Measurements from ENCODE around the gene NDUFB10. TPM values are rescaled to one million over a fixed set of nuclear protein-coding genes. Genes with fewer than 3 reads are reported as not detected.
"Not testable (repeated sequence)": the region's sequence is repeated elsewhere in the genome, so short reads cannot be mapped to it uniquely, and the experiment has no call there.

NDUFB10 gene
- total RNA-seq, 2 donors from 2014 or later: 65.3 to 122 TPM

DNA sequence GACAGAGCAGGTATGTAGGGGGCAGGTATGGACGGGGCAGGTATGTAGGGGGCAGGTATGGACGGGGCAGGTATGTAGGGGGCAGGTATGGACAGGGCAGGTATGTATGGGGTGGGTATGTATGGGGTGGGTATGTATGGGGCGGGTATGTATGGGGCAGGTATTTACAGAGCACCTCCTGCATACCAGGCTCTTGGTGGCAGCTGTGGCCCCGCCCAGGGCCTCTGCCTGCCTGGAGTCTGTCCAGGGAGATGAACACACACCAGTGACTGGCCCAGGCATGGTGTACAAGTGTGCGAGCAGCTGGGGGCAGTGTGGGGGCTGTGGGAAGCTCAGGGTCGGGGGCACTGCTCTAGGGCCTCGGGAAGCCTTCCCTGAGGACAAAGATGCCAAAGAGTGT lies 9.3 kb upstream of the NDUFB10 start:
- Mint-ChIP-seq H3K9me3 (no peaks in the 10 kb centered on the region), H3K4me1 (peaks cover 6% of the 10 kb centered on the region), H3K27me3 (no peaks in the 10 kb centered on the region), H3K36me3 (ENCODE audit: low read depth) (no peaks in the 10 kb centered on the region), H3K27ac (no peak overlapping the region), H3K4me3 (no peak overlapping the region)
- no peak for ATAC-seq (replicated peaks)

DNA sequence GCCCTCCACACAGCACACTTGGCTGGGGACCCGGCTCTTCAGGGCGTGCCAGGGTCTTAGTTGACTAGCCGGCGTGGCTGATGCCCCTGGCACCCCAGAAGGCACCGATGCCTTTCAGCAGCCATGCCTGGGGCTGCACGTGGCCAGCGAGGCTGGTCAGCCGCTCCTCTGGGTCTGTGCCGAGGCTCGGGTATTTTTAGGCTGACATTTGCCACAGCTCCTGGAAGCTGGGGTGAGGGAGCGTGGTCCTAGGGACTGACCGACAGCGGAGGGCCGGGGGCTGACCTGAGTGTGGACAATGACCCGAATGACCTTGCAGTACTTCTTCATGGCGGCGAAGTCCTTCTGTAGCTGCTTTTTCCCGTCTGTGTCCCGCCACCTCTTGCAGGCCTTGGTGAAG lies 8.8 kb upstream of the NDUFB10 start:
- no peaks in the 10 kb centered on the region for H3K9me3 Mint-ChIP-seq
- no peaks in the 10 kb centered on the region for H3K27me3 Mint-ChIP-seq
- no peak overlapping the region for H3K4me3 Mint-ChIP-seq
- no peak overlapping the region for H3K27ac Mint-ChIP-seq
- no peak for ATAC-seq (replicated peaks)
- no peaks in the 10 kb centered on the region for H3K36me3 Mint-ChIP-seq (ENCODE audit: low read depth)
- peaks cover 6% of the 10 kb centered on the region for H3K4me1 Mint-ChIP-seq

- no peaks in the 10 kb centered on the region for H3K9me3 Mint-ChIP-seq
- no peaks in the 10 kb centered on the region for H3K36me3 Mint-ChIP-seq (ENCODE audit: low read depth)
- H3K27ac Mint-ChIP-seq: no peak overlapping the region
- no peaks in the 10 kb centered on the region for H3K27me3 Mint-ChIP-seq
- peaks cover 6% of the 10 kb centered on the region for H3K4me1 Mint-ChIP-seq
- no peak for ATAC-seq (replicated peaks)
- H3K4me3 Mint-ChIP-seq: no peak overlapping the region
Observed at GRCh38 chr16:1953734-1954133, 5.6 kb upstream of the NDUFB10 start.

GRCh38 chr16:1957434-1958142 lies 1.8 kb upstream of the NDUFB10 start:
- Mint-ChIP-seq H3K4me1 (peaks cover 13% of the 10 kb centered on the region), H3K36me3 (ENCODE audit: low read depth) (peaks cover 30% of the 10 kb centered on the region)
- not testable (repeated sequence) for H3K27ac Mint-ChIP-seq; H3K4me3 Mint-ChIP-seq; ATAC-seq (replicated peaks); H3K9me3 Mint-ChIP-seq; H3K27me3 Mint-ChIP-seq

- H3K36me3 Mint-ChIP-seq (ENCODE audit: low read depth): peaks cover 35% of the 10 kb centered on the region
- ATAC-seq (replicated peaks); H3K9me3 Mint-ChIP-seq; H3K27me3 Mint-ChIP-seq; H3K27ac Mint-ChIP-seq; H3K4me3 Mint-ChIP-seq: not testable (repeated sequence)
- H3K4me1 Mint-ChIP-seq: peaks cover 10% of the 10 kb centered on the region
Observed at GRCh38 chr16:1958143-1958491, 1.2 kb upstream of the NDUFB10 start.

- H3K36me3 Mint-ChIP-seq (ENCODE audit: low read depth): peaks cover 42% of the 10 kb centered on the region
- peak overlapping the region; percentile 88 for H3K27ac Mint-ChIP-seq
- peak overlapping the region; percentile 89 for H3K4me3 Mint-ChIP-seq
- no peaks in the 10 kb centered on the region for H3K9me3 Mint-ChIP-seq
- no peaks in the 10 kb centered on the region for H3K27me3 Mint-ChIP-seq
- peaks cover 14% of the 10 kb centered on the region for H3K4me1 Mint-ChIP-seq
- ATAC-seq (replicated peaks): peak; percentile 4
Observed at GRCh38 chr16:1958715-1959268, 546 bp upstream of the NDUFB10 start.

- Mint-ChIP-seq H3K27me3 (no peaks in the 10 kb centered on the region), H3K36me3 (ENCODE audit: low read depth) (peaks cover 63% of the 10 kb centered on the region), H3K9me3 (no peaks in the 10 kb centered on the region), H3K4me1 (peaks cover 14% of the 10 kb centered on the region), H3K27ac (peak overlapping the region; percentile 88), H3K4me3 (peak overlapping the region; percentile 89)
- no peak for ATAC-seq (replicated peaks)
Observed at GRCh38 chr16:1960665-1961630, 1.6 kb downstream of the NDUFB10 start.

DNA sequence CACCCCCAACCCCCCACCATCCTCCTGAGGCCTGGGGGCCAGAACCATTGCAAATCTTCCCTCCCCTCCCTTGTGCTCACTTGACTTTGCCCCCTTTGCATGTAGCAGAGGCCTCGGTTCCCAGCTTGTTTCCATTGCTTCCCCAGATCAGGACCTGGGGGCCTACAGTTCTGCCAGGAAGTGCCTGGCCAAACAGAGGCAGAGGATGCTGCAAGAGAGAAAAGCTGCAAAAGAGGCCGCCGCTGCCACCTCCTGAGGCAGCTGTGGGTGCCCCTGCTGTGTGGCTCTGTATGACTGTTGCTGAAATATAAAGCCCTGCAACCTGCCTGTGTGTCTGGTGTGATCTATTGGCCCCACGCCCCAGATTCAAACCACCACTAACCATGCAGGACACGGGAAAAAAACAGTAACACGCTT lies 2.3 kb downstream of the NDUFB10 start:
- Mint-ChIP-seq H3K4me3 (peak overlapping the region; percentile 89), H3K27ac (no peak overlapping the region), H3K9me3 (no peaks in the 10 kb centered on the region), H3K36me3 (ENCODE audit: low read depth) (peaks cover 64% of the 10 kb centered on the region), H3K4me1 (peaks cover 14% of the 10 kb centered on the region), H3K27me3 (no peaks in the 10 kb centered on the region)
- ATAC-seq (replicated peaks): no peak

- Mint-ChIP-seq H3K4me1 (peaks cover 14% of the 10 kb centered on the region), H3K4me3 (peak overlapping the region; percentile 89), H3K36me3 (ENCODE audit: low read depth) (peaks cover 68% of the 10 kb centered on the region), H3K27ac (peak overlapping the region; percentile 84)
- not testable (repeated sequence) for H3K27me3 Mint-ChIP-seq; ATAC-seq (replicated peaks); H3K9me3 Mint-ChIP-seq
Observed at GRCh38 chr16:1962161-1963153, 3.1 kb downstream of the NDUFB10 start.

DNA sequence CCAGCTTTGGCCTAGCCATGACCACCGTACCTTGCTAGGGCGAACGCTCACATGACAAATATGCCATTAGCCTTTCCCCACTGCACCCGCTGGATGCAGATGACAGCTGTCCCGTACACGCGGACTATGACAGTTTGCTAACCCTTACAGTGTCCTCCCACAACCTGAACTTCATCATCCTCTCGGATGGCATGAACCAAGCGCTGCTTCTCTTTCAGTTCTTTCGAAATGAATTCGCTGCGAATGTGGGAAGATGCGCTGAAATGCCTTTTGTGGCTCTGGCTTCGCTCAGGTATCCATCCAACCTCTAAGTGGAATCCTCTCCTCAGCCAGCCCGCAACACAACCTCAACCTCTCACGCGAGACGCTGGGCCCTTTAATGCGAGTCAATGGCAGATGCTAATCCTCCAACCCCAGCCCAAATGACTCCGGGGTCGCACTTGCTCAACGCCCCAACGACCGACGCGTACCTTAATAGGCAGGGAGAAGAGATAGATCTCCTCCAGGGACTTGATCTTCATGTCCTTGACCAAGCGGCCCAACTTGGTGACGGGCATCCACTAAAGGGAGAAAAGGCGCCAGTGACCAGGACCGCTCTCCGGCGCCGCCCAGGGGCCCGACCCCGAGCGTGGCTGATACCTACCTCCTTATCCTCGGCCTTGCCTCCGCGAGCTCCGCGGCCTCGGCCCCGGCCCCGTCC lies 4.6 kb downstream of the NDUFB10 start:
- H3K27ac Mint-ChIP-seq: peak overlapping the region; percentile 84
- H3K4me3 Mint-ChIP-seq: peak overlapping the region; percentile 89
- H3K4me1 Mint-ChIP-seq: peaks cover 14% of the 10 kb centered on the region
- no peaks in the 10 kb centered on the region for H3K27me3 Mint-ChIP-seq
- ATAC-seq (replicated peaks): peak; percentile 23
- H3K36me3 Mint-ChIP-seq (ENCODE audit: low read depth): peaks cover 71% of the 10 kb centered on the region
- H3K9me3 Mint-ChIP-seq: no peaks in the 10 kb centered on the region

GRCh38 chr16:1964506-1965395 lies 5.4 kb downstream of the NDUFB10 start, which contains the start of gene RPS2:
TSS of gene RPS2 (minus strand) at chr16:1964826. CDS start at chr16:1964625, 201 bp downstream.
- Mint-ChIP-seq H3K9me3 (no peaks in the 10 kb centered on the region), H3K4me3 (peak within 1 kb of the TSS; percentile 89), H3K36me3 (ENCODE audit: low read depth) (peaks cover 70% of the 10 kb centered on the region), H3K27me3 (no peaks in the 10 kb centered on the region), H3K4me1 (peaks cover 14% of the 10 kb centered on the region), H3K27ac (peak within 1 kb of the TSS; percentile 84)
- ATAC-seq (replicated peaks): peak; percentile 96

GRCh38 chr16:1965396-1966001 lies 6.2 kb downstream of the NDUFB10 start:
- no peaks in the 10 kb centered on the region for H3K9me3 Mint-ChIP-seq
- ATAC-seq (replicated peaks): no peak
- peak overlapping the region; percentile 89 for H3K4me3 Mint-ChIP-seq
- H3K27ac Mint-ChIP-seq: peak overlapping the region; percentile 84
- H3K4me1 Mint-ChIP-seq: peaks cover 12% of the 10 kb centered on the region
- H3K36me3 Mint-ChIP-seq (ENCODE audit: low read depth): peaks cover 62% of the 10 kb centered on the region
- no peaks in the 10 kb centered on the region for H3K27me3 Mint-ChIP-seq

All from activated T-helper 17 cell treated with anti-CD3 and anti-CD28 coated beads, Interleukin-2, amount 50 U/mL, for 72 hours (primary cell).